Measurements from ENCODE around the gene NEUROG2.

GRCh38 chr4:112523764-112524505 lies 8.0 kb upstream of the NEUROG2 start:
- TF ChIP-seq ZFP3 (CRISPR knock-in tag; IDR thresholded peaks at IDR 0.05) (no peak), PATZ1 (CRISPR knock-in tag; IDR thresholded peaks at IDR 0.05; ENCODE audit: borderline replicate concordance) (no peak), ZC3H10 (CRISPR knock-in tag; IDR thresholded peaks at IDR 0.05) (no peak), ZFP30 (CRISPR knock-in tag; IDR thresholded peaks at IDR 0.05) (no peak), SNAI2 (CRISPR knock-in tag; IDR thresholded peaks at IDR 0.05) (no peak), RARB (CRISPR knock-in tag; IDR thresholded peaks at IDR 0.05) (no peak), GLIS3 (CRISPR knock-in tag; IDR thresholded peaks at IDR 0.05) (no peak), BACH2 (CRISPR knock-in tag; IDR thresholded peaks at IDR 0.05; ENCODE audit: borderline replicate concordance) (no peak), ESRRG (CRISPR knock-in tag; IDR thresholded peaks at IDR 0.05) (no peak), ZNF8 (CRISPR knock-in tag; IDR thresholded peaks at IDR 0.05) (no peak), TOX (CRISPR knock-in tag; IDR thresholded peaks at IDR 0.05; ENCODE audit: borderline replicate concordance) (no peak), PPARA (CRISPR knock-in tag; IDR thresholded peaks at IDR 0.05; ENCODE audit: borderline replicate concordance) (no peak)
- TF ChIP-seq, protein P1, sequence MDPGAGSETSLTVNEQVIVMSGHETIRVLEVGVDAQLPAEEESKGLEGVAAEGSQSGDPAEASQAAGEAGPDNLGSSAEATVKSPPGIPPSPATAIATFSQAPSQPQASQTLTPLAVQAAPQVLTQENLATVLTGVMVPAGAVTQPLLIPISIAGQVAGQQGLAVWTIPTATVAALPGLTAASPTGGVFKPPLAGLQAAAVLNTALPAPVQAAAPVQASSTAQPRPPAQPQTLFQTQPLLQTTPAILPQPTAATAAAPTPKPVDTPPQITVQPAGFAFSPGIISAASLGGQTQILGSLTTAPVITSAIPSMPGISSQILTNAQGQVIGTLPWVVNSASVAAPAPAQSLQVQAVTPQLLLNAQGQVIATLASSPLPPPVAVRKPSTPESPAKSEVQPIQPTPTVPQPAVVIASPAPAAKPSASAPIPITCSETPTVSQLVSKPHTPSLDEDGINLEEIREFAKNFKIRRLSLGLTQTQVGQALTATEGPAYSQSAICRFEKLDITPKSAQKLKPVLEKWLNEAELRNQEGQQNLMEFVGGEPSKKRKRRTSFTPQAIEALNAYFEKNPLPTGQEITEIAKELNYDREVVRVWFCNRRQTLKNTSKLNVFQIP (CRISPR knock-in tag; IDR thresholded peaks at IDR 0.05; ENCODE audit: borderline replicate concordance, low read depth): no peak
- TF ChIP-seq, protein P2, sequence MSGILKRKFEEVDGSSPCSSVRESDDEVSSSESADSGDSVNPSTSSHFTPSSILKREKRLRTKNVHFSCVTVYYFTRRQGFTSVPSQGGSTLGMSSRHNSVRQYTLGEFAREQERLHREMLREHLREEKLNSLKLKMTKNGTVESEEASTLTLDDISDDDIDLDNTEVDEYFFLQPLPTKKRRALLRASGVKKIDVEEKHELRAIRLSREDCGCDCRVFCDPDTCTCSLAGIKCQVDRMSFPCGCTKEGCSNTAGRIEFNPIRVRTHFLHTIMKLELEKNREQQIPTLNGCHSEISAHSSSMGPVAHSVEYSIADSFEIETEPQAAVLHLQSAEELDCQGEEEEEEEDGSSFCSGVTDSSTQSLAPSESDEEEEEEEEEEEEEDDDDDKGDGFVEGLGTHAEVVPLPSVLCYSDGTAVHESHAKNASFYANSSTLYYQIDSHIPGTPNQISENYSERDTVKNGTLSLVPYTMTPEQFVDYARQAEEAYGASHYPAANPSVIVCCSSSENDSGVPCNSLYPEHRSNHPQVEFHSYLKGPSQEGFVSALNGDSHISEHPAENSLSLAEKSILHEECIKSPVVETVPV (CRISPR knock-in tag; IDR thresholded peaks at IDR 0.05): no peak

All from SK-N-SH treated with all-trans-retinoic acid at 6 μM for 48 hours (cell line).